WTC11 (cell line): ENCODE data around the gene KLRF2. TPM values are rescaled to one million over a fixed set of nuclear protein-coding genes. Genes with fewer than 3 reads are reported as not detected.

Experiments used
- ATAC-seq: fragments of 200-7000 bp; cut with Tn5 transposase; 2 replicates; pipeline ENCODE4 v1.10.0; 2021; ENCODE audit warnings: mild to moderate bottlenecking, moderate library complexity
- CTCF ChIA-PET: fragments of 300-600 bp; sonication (Branson Sonifier 250); formaldehyde crosslinking; loops from one replicate; lab custom pipeline; 2021; ENCODE audit warnings: antibody characterized with exemption; lab: Charles Lee
- POLR2A ChIA-PET: fragments of 350-600 bp; sonication (Branson Sonifier 250); formaldehyde crosslinking; loops from one replicate; lab custom pipeline; 2021; ENCODE audit warnings: antibody characterized with exemption; lab: Charles Lee
- DNase-seq: peaks from one replicate; pipeline ENCODE4 v3.0.0; 2021; ENCODE audit warnings: low spot score
- H3K27ac Mint-ChIP-seq: 2 replicates; pipeline ENCODE4 v1.8.0; 2021; ENCODE audit warnings: mixed read lengths
- H3K27me3 Mint-ChIP-seq: 2 replicates; pipeline ENCODE4 v1.8.0; 2021; ENCODE audit warnings: low read depth, mild to moderate bottlenecking, moderate library complexity, mixed read lengths
- H3K36me3 Mint-ChIP-seq: 2 replicates; pipeline ENCODE4 v1.8.0; 2021; ENCODE audit warnings: mixed read lengths
- H3K4me1 Mint-ChIP-seq: 2 replicates; pipeline ENCODE4 v1.8.0; 2022; ENCODE audit warnings: mixed read lengths
- H3K4me3 Mint-ChIP-seq: 2 replicates; pipeline ENCODE4 v1.8.0; 2021; ENCODE audit warnings: mild to moderate bottlenecking, moderate library complexity, mixed read lengths
- H3K9me3 Mint-ChIP-seq: 2 replicates; pipeline ENCODE4 v1.8.0; 2021; ENCODE audit warnings: mixed read lengths
- ATF3 ChIP-seq: sonication (generic); formaldehyde crosslinking; conservative IDR thresholded peaks from 2 replicates; pipeline ENCODE4 v1.8.1; 2022; ENCODE audit warnings: mild to moderate bottlenecking, missing genetic modification reagents
- ATF6 ChIP-seq: sonication (generic); formaldehyde crosslinking; IDR thresholded peaks from 2 replicates; pipeline ENCODE4 v1.8.1; 2023; ENCODE audit warnings: mild to moderate bottlenecking, missing genetic modification reagents
- EMX1 ChIP-seq: fragments of 250-450 bp; sonication (Bioruptor Pico); IDR thresholded peaks from 2 replicates; pipeline ENCODE4 v1.8.0; 2021; ENCODE audit warnings: mild to moderate bottlenecking
- ERG ChIP-seq: fragments of 250-450 bp; sonication (Bioruptor Pico); IDR thresholded peaks from 2 replicates; pipeline ENCODE4 v1.8.0; 2021; ENCODE audit warnings: mild to moderate bottlenecking
- ESRRA ChIP-seq: sonication (generic); formaldehyde crosslinking; IDR thresholded peaks from 2 replicates; pipeline ENCODE4 v1.8.1; 2022; ENCODE audit warnings: mild to moderate bottlenecking, missing genetic modification reagents, borderline replicate concordance
- FOXJ3 ChIP-seq: sonication (generic); formaldehyde crosslinking; IDR thresholded peaks from 2 replicates; pipeline ENCODE4 v1.9.0; 2021; ENCODE audit warnings: missing genetic modification reagents, mild to moderate bottlenecking, borderline replicate concordance
- GTF2I ChIP-seq: fragments of 250-450 bp; sonication (Bioruptor Pico); conservative IDR thresholded peaks from 2 replicates; pipeline ENCODE4 v1.4.0; 2021; ENCODE audit warnings: mild to moderate bottlenecking
- JUN ChIP-seq: sonication (generic); formaldehyde crosslinking; IDR thresholded peaks from 2 replicates; pipeline ENCODE4 v1.8.0; 2023; ENCODE audit warnings: mild to moderate bottlenecking, missing genetic modification reagents
- PRRX2 ChIP-seq: fragments of 250-450 bp; sonication (Bioruptor Pico); IDR thresholded peaks from 2 replicates; pipeline ENCODE4 v1.8.0; 2021; ENCODE audit warnings: mild to moderate bottlenecking
- SOX15 ChIP-seq: fragments of 250-450 bp; sonication (Bioruptor Pico); IDR thresholded peaks from 2 replicates; pipeline ENCODE4 v1.9.0; 2021; ENCODE audit warnings: mild to moderate bottlenecking
- ZNF138 ChIP-seq: sonication (generic); formaldehyde crosslinking; conservative IDR thresholded peaks from 2 replicates; pipeline ENCODE4 v1.8.1; 2022; ENCODE audit warnings: mild to moderate bottlenecking, moderate library complexity, missing genetic modification reagents
- ZNF219 ChIP-seq: sonication (generic); formaldehyde crosslinking; IDR thresholded peaks from 2 replicates; pipeline ENCODE4 v1.8.0; 2023; ENCODE audit warnings: missing genetic modification reagents, mild to moderate bottlenecking, borderline replicate concordance
- ZNF512 ChIP-seq: sonication (generic); formaldehyde crosslinking; IDR thresholded peaks from 2 replicates; pipeline ENCODE4 v1.8.1; 2022; ENCODE audit warnings: missing genetic modification reagents, borderline replicate concordance
- total RNA-seq: library from RNA; stranded (reverse); gene quantifications from 3 replicates; pipeline ENCODE4 v1.2.3, GENCODE V29; 2021
- TF ChIP-seq, protein P1 (sequence below): sonication (generic); formaldehyde crosslinking; IDR thresholded peaks from 2 replicates; pipeline ENCODE4 v1.8.1; 2023; ENCODE audit warnings: mild to moderate bottlenecking, missing genetic modification reagents, moderate library complexity
- TF ChIP-seq, protein P2 (sequence below): sonication (generic); formaldehyde crosslinking; IDR thresholded peaks from 2 replicates; pipeline ENCODE4 v1.8.1; 2023; ENCODE audit warnings: mild to moderate bottlenecking, moderate library complexity, missing genetic modification reagents
- TF ChIP-seq, protein P3 (sequence below): fragments of 200-600 bp; IDR thresholded peaks from 2 replicates; pipeline ENCODE4 v1.8.0; 2022; ENCODE audit warnings: antibody characterized with exemption
- TF ChIP-seq, protein P4 (sequence below): fragments of 250-450 bp; sonication (Bioruptor Pico); IDR thresholded peaks from 2 replicates; pipeline ENCODE4 v1.9.0; 2021; ENCODE audit warnings: mild to moderate bottlenecking
- TF ChIP-seq, protein P5 (sequence below): sonication (generic); formaldehyde crosslinking; IDR thresholded peaks from 2 replicates; pipeline ENCODE4 v1.8.0; 2022; ENCODE audit warnings: mild to moderate bottlenecking, missing genetic modification reagents

The KLRF2 gene
- total RNA-seq, 1 experiment from 2014 or later = not detected

DNA sequence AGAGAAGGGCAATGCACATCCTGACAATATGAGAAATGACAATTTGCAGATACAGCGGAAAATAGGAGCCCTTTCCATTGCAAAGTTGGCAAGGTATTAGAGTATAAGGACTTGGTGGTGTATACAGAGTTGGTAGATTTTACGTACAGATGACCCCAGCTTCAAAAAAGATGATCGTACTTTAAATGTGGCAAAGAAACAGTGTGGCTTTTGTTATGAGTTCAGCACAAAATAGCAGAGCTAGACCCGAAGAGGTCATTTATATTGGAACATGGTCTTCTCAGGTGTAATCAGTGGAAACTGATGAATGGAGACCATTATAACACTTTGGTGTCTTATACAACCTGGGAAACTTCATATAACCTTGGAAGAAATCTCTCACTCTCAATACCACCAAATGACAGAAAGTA, 14.4 kb upstream of the KLRF2 start:
- no peaks in the 10 kb centered on the region for H3K36me3 Mint-ChIP-seq

GRCh38 chr12:9867531-9867930, 13.8 kb upstream of the KLRF2 start:
- ChIA-PET POLR2A (no interaction called here), CTCF (no interaction called here)
- ATAC-seq (no peak), DNase-seq (no peak)
- H3K27ac Mint-ChIP-seq = no peak overlapping the region
- H3K4me1 Mint-ChIP-seq = peaks cover 22% of the 10 kb centered on the region
- no peak overlapping the region for H3K4me3 Mint-ChIP-seq
- H3K36me3 Mint-ChIP-seq = no peaks in the 10 kb centered on the region
- no peaks in the 10 kb centered on the region for H3K27me3 Mint-ChIP-seq
- H3K9me3 Mint-ChIP-seq = no peaks in the 10 kb centered on the region
- TF ChIP-seq, protein P1, sequence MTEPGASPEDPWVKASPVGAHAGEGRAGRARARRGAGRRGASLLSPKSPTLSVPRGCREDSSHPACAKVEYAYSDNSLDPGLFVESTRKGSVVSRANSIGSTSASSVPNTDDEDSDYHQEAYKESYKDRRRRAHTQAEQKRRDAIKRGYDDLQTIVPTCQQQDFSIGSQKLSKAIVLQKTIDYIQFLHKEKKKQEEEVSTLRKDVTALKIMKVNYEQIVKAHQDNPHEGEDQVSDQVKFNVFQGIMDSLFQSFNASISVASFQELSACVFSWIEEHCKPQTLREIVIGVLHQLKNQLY = no peak
- TF ChIP-seq FOXJ3 (CRISPR knock-in tag) = no peak
- TF ChIP-seq, protein P2, sequence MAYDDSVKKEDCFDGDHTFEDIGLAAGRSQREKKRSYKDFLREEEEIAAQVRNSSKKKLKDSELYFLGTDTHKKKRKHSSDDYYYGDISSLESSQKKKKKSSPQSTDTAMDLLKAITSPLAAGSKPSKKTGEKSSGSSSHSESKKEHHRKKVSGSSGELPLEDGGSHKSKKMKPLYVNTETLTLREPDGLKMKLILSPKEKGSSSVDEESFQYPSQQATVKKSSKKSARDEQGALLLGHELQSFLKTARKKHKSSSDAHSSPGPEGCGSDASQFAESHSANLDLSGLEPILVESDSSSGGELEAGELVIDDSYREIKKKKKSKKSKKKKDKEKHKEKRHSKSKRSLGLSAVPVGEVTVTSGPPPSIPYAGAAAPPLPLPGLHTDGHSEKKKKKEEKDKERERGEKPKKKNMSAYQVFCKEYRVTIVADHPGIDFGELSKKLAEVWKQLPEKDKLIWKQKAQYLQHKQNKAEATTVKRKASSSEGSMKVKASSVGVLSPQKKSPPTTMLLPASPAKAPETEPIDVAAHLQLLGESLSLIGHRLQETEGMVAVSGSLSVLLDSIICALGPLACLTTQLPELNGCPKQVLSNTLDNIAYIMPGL (CRISPR knock-in tag) = no peak
- no peak for TF ChIP-seq JUN (CRISPR knock-in tag)
- TF ChIP-seq, protein P3, sequence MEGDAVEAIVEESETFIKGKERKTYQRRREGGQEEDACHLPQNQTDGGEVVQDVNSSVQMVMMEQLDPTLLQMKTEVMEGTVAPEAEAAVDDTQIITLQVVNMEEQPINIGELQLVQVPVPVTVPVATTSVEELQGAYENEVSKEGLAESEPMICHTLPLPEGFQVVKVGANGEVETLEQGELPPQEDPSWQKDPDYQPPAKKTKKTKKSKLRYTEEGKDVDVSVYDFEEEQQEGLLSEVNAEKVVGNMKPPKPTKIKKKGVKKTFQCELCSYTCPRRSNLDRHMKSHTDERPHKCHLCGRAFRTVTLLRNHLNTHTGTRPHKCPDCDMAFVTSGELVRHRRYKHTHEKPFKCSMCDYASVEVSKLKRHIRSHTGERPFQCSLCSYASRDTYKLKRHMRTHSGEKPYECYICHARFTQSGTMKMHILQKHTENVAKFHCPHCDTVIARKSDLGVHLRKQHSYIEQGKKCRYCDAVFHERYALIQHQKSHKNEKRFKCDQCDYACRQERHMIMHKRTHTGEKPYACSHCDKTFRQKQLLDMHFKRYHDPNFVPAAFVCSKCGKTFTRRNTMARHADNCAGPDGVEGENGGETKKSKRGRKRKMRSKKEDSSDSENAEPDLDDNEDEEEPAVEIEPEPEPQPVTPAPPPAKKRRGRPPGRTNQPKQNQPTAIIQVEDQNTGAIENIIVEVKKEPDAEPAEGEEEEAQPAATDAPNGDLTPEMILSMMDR = no peak
- no peak for TF ChIP-seq ATF6 (CRISPR knock-in tag)
- TF ChIP-seq ERG (CRISPR knock-in tag) = no peak
- TF ChIP-seq, protein P4, sequence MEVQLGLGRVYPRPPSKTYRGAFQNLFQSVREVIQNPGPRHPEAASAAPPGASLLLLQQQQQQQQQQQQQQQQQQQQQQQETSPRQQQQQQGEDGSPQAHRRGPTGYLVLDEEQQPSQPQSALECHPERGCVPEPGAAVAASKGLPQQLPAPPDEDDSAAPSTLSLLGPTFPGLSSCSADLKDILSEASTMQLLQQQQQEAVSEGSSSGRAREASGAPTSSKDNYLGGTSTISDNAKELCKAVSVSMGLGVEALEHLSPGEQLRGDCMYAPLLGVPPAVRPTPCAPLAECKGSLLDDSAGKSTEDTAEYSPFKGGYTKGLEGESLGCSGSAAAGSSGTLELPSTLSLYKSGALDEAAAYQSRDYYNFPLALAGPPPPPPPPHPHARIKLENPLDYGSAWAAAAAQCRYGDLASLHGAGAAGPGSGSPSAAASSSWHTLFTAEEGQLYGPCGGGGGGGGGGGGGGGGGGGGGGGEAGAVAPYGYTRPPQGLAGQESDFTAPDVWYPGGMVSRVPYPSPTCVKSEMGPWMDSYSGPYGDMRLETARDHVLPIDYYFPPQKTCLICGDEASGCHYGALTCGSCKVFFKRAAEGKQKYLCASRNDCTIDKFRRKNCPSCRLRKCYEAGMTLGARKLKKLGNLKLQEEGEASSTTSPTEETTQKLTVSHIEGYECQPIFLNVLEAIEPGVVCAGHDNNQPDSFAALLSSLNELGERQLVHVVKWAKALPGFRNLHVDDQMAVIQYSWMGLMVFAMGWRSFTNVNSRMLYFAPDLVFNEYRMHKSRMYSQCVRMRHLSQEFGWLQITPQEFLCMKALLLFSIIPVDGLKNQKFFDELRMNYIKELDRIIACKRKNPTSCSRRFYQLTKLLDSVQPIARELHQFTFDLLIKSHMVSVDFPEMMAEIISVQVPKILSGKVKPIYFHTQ (CRISPR knock-in tag) = no peak
- TF ChIP-seq, protein P5, sequence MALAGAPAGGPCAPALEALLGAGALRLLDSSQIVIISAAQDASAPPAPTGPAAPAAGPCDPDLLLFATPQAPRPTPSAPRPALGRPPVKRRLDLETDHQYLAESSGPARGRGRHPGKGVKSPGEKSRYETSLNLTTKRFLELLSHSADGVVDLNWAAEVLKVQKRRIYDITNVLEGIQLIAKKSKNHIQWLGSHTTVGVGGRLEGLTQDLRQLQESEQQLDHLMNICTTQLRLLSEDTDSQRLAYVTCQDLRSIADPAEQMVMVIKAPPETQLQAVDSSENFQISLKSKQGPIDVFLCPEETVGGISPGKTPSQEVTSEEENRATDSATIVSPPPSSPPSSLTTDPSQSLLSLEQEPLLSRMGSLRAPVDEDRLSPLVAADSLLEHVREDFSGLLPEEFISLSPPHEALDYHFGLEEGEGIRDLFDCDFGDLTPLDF (CRISPR knock-in tag) = no peak
- TF ChIP-seq ESRRA (CRISPR knock-in tag) = no peak
- no peak for TF ChIP-seq ZNF219 (CRISPR knock-in tag)
- no peak for TF ChIP-seq PRRX2 (CRISPR knock-in tag)
- no peak for TF ChIP-seq ZNF138 (CRISPR knock-in tag)
- no peak for TF ChIP-seq EMX1 (CRISPR knock-in tag)
- no peak for TF ChIP-seq SOX15 (CRISPR knock-in tag)
- TF ChIP-seq ATF3 = no peak

More for the DNA sequence above, 14.4 kb upstream of the KLRF2 start:
- ChIA-PET CTCF (interaction anchor here (0.8 to 1.1 kb wide), 2 partner anchors 20 to 116 kb away, joined by 3 to 4 read pairs; no protein-coding TSS in a partner anchor), POLR2A (interaction anchor here (0.5 kb wide), 1 partner anchor 264 kb away, joined by 3 read pairs; no protein-coding TSS in a partner anchor)
- peaks cover 22% of the 10 kb centered on the region for H3K4me1 Mint-ChIP-seq
- no peak for ATAC-seq
- TF ChIP-seq ZNF512 (CRISPR knock-in tag) (no peak), GTF2I (no peak)
- no peaks in the 10 kb centered on the region for H3K9me3 Mint-ChIP-seq
- no peaks in the 10 kb centered on the region for H3K27me3 Mint-ChIP-seq
- no peak for DNase-seq
- H3K4me3 Mint-ChIP-seq = no peak overlapping the region
- no peak overlapping the region for H3K27ac Mint-ChIP-seq
